ENCODE results near the gene SLC50A1.
"Not testable (repeated sequence)": the region's sequence is repeated elsewhere in the genome, so short reads cannot be mapped to it uniquely, and the experiment has no call there.

The SLC50A1 gene

DNA sequence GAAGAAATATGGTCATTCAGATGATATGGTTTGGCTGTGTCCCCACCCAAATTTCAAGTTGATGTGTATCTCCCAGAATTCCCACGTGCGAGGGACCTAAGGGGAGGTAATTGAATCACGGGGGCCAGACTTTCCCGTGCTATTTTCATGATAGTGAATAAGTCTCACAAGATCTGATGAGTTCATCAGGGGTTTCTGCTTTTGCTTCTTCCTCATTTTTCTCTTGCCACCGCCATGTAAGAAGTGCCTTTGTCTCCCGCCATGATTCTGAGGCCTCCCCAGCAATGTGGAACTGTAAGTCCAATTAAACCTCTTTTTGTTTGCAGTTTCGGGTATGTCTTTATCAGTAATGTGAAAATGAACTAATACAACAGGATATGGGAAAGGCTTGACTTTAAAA is 6.1 kb downstream of the SLC50A1 start:
- TF ChIP-seq, protein P1, sequence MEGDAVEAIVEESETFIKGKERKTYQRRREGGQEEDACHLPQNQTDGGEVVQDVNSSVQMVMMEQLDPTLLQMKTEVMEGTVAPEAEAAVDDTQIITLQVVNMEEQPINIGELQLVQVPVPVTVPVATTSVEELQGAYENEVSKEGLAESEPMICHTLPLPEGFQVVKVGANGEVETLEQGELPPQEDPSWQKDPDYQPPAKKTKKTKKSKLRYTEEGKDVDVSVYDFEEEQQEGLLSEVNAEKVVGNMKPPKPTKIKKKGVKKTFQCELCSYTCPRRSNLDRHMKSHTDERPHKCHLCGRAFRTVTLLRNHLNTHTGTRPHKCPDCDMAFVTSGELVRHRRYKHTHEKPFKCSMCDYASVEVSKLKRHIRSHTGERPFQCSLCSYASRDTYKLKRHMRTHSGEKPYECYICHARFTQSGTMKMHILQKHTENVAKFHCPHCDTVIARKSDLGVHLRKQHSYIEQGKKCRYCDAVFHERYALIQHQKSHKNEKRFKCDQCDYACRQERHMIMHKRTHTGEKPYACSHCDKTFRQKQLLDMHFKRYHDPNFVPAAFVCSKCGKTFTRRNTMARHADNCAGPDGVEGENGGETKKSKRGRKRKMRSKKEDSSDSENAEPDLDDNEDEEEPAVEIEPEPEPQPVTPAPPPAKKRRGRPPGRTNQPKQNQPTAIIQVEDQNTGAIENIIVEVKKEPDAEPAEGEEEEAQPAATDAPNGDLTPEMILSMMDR (IDR thresholded peaks at IDR 0.05; ENCODE audit: low read depth, low read length, missing control alignments) = no peak
- no peak for DNase-seq (ENCODE audit: low read depth)
- no peak overlapping the region for H3K4me3 ChIP-seq (ENCODE audit: low read depth, low read length)
- in situ Hi-C loops (cut with HindIII; ENCODE audit: low sequenced_read_pairs) = no loop called here

DNA sequence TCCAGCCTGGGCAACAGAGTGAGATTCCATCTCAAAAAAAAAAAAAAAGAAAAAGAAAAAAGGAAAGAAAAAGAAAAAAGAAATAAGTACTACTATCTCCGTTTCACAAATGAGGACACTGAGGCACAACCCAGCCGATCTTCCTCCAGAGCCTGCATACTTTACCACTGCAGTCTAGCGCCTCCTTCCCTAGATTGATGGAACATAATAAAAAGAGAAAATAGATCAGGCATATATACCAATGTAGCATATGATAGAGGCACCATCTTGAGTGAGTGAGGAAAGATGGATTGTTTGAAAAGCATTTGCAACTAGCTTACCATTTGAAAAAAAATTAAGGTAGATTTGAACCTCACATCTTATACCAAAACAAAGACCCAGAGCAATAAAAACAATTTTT is 9.8 kb downstream of the SLC50A1 start:
- DNase-seq (ENCODE audit: low read depth) = no peak
- TF ChIP-seq, protein P1 (IDR thresholded peaks at IDR 0.05; ENCODE audit: low read depth, low read length, missing control alignments) = no peak
- in situ Hi-C loops (cut with HindIII; ENCODE audit: low sequenced_read_pairs) = no loop called here
- no peak overlapping the region for H3K4me3 ChIP-seq (ENCODE audit: low read depth, low read length)

DNA sequence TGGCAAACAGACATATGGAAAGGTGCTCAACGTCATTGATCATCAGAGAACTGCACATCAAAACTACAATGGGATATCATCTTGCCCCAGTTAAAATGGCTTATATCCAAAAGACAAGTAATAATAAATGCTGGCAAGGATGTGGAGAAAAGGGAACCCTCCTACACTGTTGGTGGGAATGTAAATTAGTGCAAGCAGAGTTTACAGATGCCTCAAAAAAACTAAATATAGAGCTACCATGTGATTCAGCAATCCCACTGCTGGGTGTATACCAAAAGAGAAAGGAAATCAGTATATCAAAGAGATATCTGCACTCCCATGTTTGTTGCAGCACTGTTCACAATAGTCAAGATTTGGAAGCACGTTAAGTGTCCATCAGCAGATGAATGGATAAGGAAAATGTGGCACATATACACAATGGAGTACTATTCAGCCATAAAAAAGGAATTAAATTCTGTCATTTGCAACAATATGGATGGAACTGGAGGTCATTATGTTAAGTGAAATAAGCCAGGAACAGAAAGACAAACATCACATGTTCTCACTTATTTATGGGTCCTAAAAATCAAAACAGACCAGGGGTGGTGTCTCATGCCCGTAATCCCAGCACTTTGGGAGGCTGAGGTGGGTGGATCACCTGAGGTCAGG is 20.5 kb downstream of the SLC50A1 start:
- in situ Hi-C loops (cut with HindIII; ENCODE audit: low sequenced_read_pairs); H3K4me3 ChIP-seq (ENCODE audit: low read depth, low read length); DNase-seq (ENCODE audit: low read depth): not testable (repeated sequence)

DNA sequence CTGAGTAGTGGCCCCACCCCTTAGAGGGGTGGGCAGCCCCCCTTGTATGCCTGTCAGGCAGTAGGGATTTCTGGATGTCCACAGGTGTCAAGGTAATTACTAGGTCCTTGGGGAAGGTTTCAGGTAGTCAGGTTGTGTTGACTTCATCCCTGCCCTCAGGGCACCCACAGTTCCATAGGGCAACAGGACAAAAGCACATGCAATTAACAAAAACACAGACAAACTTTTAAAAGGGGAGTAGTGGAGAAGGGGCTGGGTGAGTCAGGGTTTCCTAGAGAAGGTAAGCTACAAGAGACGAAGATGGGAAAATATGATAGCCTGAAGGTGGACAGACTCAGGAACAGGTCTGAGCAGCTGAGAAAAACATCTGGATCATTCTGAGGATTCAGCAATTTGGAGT is 23.3 kb downstream of the SLC50A1 start:
- H3K4me3 ChIP-seq (ENCODE audit: low read depth, low read length) = no peak overlapping the region
- TF ChIP-seq, protein P1 (IDR thresholded peaks at IDR 0.05; ENCODE audit: low read depth, low read length, missing control alignments) = no peak
- no peak for DNase-seq (ENCODE audit: low read depth)
- in situ Hi-C loops (cut with HindIII; ENCODE audit: low sequenced_read_pairs) = no loop called here

DNA sequence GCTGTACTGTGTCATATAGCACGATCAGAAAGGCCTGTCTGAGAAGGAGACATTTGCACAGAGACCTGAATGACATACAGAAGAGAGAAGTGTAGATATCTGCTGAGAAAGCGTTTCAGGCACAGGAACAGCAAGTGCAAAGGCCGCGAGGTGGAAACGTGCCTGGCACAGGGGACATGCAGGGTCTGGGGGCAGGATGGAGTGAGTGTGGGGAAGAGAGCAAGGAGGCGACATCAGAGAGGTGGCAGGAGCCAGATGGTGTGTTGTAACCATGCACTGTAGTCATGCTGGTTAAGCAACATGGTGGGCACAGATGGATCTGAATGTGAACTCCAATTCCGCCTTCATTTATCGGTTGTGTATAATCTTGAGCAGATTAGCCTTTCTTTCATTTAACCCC is 24.5 kb downstream of the SLC50A1 start:
- H3K4me3 ChIP-seq (ENCODE audit: low read depth, low read length) = no peak overlapping the region
- in situ Hi-C loops (cut with HindIII; ENCODE audit: low sequenced_read_pairs) = loop anchor here (10.0 kb wide), 1 partner anchor 65 kb away; no protein-coding TSS in a partner anchor
- no peak for DNase-seq (ENCODE audit: low read depth)
- TF ChIP-seq, protein P1 (IDR thresholded peaks at IDR 0.05; ENCODE audit: low read depth, low read length, missing control alignments) = no peak

DNA sequence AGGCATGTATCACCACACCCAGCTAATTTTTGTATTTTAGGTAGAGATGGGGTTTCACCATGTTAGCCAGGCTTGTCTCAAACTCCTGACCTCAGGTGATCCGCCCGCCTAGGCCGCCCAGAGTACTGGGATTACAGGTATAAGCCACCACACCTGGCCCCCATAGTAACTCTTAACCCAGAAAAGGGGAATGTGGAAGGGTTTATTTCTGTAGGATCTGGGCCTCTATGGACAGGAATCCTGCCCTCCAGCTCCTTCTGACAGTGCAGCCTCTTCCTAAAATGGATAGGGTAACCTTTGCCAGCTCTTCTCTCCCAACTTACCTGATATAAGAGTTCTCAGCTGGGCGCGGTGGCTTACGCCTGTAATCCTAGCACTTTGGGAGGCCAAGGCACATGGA is 27.0 kb downstream of the SLC50A1 start:
- DNase-seq (ENCODE audit: low read depth); H3K4me3 ChIP-seq (ENCODE audit: low read depth, low read length): not testable (repeated sequence)
- in situ Hi-C loops (cut with HindIII; ENCODE audit: low sequenced_read_pairs) = loop anchor here (10.0 kb wide), 1 partner anchor 68 kb away; no protein-coding TSS in a partner anchor

DNA sequence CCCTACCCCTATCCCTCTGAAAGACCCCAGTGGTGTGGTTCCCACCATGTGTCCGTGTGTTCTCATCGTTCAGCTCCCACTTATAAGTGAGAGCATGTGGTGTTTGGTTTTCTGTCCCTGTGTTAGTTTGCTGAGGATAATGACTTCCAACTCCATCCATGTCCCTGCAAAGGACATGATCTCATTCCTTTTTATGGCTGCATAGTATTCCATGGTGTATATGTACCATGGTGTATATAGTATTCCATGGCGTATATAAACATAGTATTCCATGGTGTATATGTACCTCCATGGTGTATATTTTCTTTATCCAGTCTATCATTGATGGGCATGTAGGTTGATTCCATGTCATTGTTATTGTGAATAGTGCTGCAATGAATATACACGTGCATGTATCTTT is 28.1 kb downstream of the SLC50A1 start:
- DNase-seq (ENCODE audit: low read depth); H3K4me3 ChIP-seq (ENCODE audit: low read depth, low read length): not testable (repeated sequence)
- in situ Hi-C loops (cut with HindIII; ENCODE audit: low sequenced_read_pairs) = loop anchor here (10.0 kb wide), 1 partner anchor 69 kb away; no protein-coding TSS in a partner anchor

DNA sequence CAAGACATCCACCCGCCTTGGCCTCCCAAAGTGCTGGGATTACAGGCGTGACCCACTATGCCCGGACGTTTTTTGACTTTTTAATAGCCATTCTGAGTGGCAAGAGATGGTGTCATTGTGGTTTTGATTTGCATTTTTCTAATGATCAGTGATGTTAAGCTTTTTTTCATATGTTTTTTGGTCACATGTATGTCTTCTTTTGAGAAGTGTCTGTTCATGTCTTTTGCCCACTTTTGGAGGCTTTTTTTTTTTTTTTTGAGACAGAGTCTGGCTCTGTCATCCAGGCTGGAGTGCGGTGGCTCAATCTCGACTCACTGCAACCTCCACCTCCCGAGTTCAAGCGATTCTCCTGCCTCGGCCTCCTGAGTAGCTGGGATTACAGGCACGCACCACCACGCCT is 29.0 kb downstream of the SLC50A1 start:
- in situ Hi-C loops (cut with HindIII; ENCODE audit: low sequenced_read_pairs) = loop anchor here (5.0 to 10.0 kb wide), 2 partner anchors 52 to 70 kb away; no protein-coding TSS in a partner anchor
- DNase-seq (ENCODE audit: low read depth); H3K4me3 ChIP-seq (ENCODE audit: low read depth, low read length): not testable (repeated sequence)

DNA sequence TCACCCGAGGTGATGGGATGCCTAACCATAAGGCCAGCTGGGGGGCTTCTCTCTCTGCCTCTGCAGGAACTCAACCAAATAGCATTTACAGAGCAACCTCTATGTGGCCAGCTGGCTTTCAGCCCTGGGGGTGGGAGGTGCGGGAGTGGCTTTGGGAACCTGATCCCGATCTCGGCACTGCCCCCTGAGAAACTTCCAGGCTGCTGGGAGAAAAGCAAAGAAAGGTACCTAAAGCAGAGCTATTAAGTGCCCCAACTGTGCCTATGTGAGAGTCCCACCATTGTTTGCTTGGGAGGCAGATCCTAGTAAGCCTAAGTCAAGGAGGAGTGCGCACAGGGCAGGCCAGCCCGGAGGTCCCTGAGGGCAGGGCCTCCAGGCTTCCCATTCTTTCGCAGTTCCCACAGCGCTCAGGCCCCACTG is 30.4 kb downstream of the SLC50A1 start:
- no peak overlapping the region for H3K4me3 ChIP-seq (ENCODE audit: low read depth, low read length)
- no peak for DNase-seq (ENCODE audit: low read depth)
- in situ Hi-C loops (cut with HindIII; ENCODE audit: low sequenced_read_pairs) = loop anchor here (5.0 to 10.0 kb wide), 2 partner anchors 54 to 71 kb away; no protein-coding TSS in a partner anchor
- TF ChIP-seq, protein P1 (IDR thresholded peaks at IDR 0.05; ENCODE audit: low read depth, low read length, missing control alignments) = no peak
